Measurements from ENCODE around the gene XRCC1. TPM values are rescaled to one million over a fixed set of nuclear protein-coding genes. Genes with fewer than 3 reads are reported as not detected.

Gene XRCC1
- total RNA-seq, 1 donor from 2014 or later: 10.5 TPM

- DNase-seq (ENCODE audit: low read depth) (peak; percentile 18), FAIRE-seq (no peak)
- TF ChIP-seq CTCF (IDR thresholded peaks at IDR 0.05; ENCODE audit: insufficient read depth, low read length, severe bottlenecking): no peak
- peak overlapping the region; percentile 24 for H3K4me3 ChIP-seq (ENCODE audit: low read depth, low read length)
- H3K36me3 ChIP-seq (ENCODE audit: control insufficient read depth, insufficient read depth, low read length): peaks cover 1% of the 10 kb centered on the region
- no peaks in the 10 kb centered on the region for H3K27me3 ChIP-seq (ENCODE audit: control insufficient read depth, insufficient read depth, low read length)
These were observed 890 bp upstream of the XRCC1 start for GRCh38 chr19:43575955-43576878.

GRCh38 chr19:43574424-43575155 is 737 bp downstream of the XRCC1 start:
- FAIRE-seq (no peak), DNase-seq (ENCODE audit: low read depth) (no peak)
- H3K36me3 ChIP-seq (ENCODE audit: control insufficient read depth, insufficient read depth, low read length): peaks cover 1% of the 10 kb centered on the region

GRCh38 chr19:43572171-43572588 is 3.1 kb downstream of the XRCC1 start:
- Histone ChIP-seq H3K4me3 (ENCODE audit: low read depth, low read length) (no peak overlapping the region), H3K36me3 (ENCODE audit: control insufficient read depth, insufficient read depth, low read length) (peaks cover 1% of the 10 kb centered on the region), H3K27me3 (ENCODE audit: control insufficient read depth, insufficient read depth, low read length) (no peaks in the 10 kb centered on the region)
- no peak for TF ChIP-seq CTCF (IDR thresholded peaks at IDR 0.05; ENCODE audit: insufficient read depth, low read length, severe bottlenecking)
- DNase-seq (ENCODE audit: low read depth): no peak
- FAIRE-seq: no peak

More at GRCh38 chr19:43574424-43575155, 737 bp downstream of the XRCC1 start:
- no peak for TF ChIP-seq CTCF (IDR thresholded peaks at IDR 0.05; ENCODE audit: insufficient read depth, low read length, severe bottlenecking)
- Histone ChIP-seq H3K27me3 (ENCODE audit: control insufficient read depth, insufficient read depth, low read length) (no peaks in the 10 kb centered on the region), H3K4me3 (ENCODE audit: low read depth, low read length) (peak overlapping the region; percentile 91)

GRCh38 chr19:43570174-43570791 is 5.0 kb downstream of the XRCC1 start:
- no peak for TF ChIP-seq CTCF (IDR thresholded peaks at IDR 0.05; ENCODE audit: insufficient read depth, low read length, severe bottlenecking)
- DNase-seq (ENCODE audit: low read depth) (peak; percentile 80), FAIRE-seq (no peak)
- no peak overlapping the region for H3K4me3 ChIP-seq (ENCODE audit: low read depth, low read length)
- no peaks in the 10 kb centered on the region for H3K27me3 ChIP-seq (ENCODE audit: control insufficient read depth, insufficient read depth, low read length)
- H3K36me3 ChIP-seq (ENCODE audit: control insufficient read depth, insufficient read depth, low read length): peaks cover 1% of the 10 kb centered on the region

GRCh38 chr19:43569657-43570056 is 5.7 kb downstream of the XRCC1 start:
- no peaks in the 10 kb centered on the region for H3K27me3 ChIP-seq (ENCODE audit: control insufficient read depth, insufficient read depth, low read length)
- no peak for TF ChIP-seq CTCF (IDR thresholded peaks at IDR 0.05; ENCODE audit: insufficient read depth, low read length, severe bottlenecking)
- H3K4me3 ChIP-seq (ENCODE audit: low read depth, low read length): no peak overlapping the region
- peaks cover 1% of the 10 kb centered on the region for H3K36me3 ChIP-seq (ENCODE audit: control insufficient read depth, insufficient read depth, low read length)
- no peak for DNase-seq (ENCODE audit: low read depth)
- FAIRE-seq: no peak

Measured in bronchial epithelial cell (primary cell).